Activated naive CD8-positive, alpha-beta T cell (primary cell): ENCODE data around the gene ARID4B.

ENCODE experiments used
- H3K27ac Mint-ChIP-seq: one replicate; pipeline ENCODE4 v1.8.0; 2021; ENCODE audit warnings: mixed read lengths
- H3K27me3 Mint-ChIP-seq: one replicate; pipeline ENCODE4 v1.8.0; 2021; ENCODE audit warnings: mixed read lengths
- H3K36me3 Mint-ChIP-seq: one replicate; pipeline ENCODE4 v1.8.0; 2021; ENCODE audit warnings: mixed read lengths
- H3K4me1 Mint-ChIP-seq: one replicate; pipeline ENCODE4 v1.8.0; 2021; ENCODE audit warnings: low read depth, mixed read lengths
- H3K4me3 Mint-ChIP-seq: one replicate; pipeline ENCODE4 v1.8.0; 2021; ENCODE audit warnings: mild to moderate bottlenecking, mixed read lengths
- H3K9me3 Mint-ChIP-seq: one replicate; pipeline ENCODE4 v1.8.0; 2021; ENCODE audit warnings: low read depth, mixed read lengths

ARID4B gene

GRCh38 chr1:235142991-235143390, 185.0 kb downstream of the ARID4B start:
- Mint-ChIP-seq H3K36me3 (peaks cover 7% of the 10 kb centered on the region), H3K27ac (no peak overlapping the region), H3K4me3 (no peak overlapping the region), H3K9me3 (no peaks in the 10 kb centered on the region), H3K27me3 (no peaks in the 10 kb centered on the region), H3K4me1 (peaks cover 19% of the 10 kb centered on the region)

- H3K4me1 Mint-ChIP-seq: peaks cover 15% of the 10 kb centered on the region
- H3K27ac Mint-ChIP-seq: peak overlapping the region; percentile 88
- H3K9me3 Mint-ChIP-seq: no peaks in the 10 kb centered on the region
- H3K4me3 Mint-ChIP-seq: no peak overlapping the region
- peaks cover 14% of the 10 kb centered on the region for H3K36me3 Mint-ChIP-seq
- no peaks in the 10 kb centered on the region for H3K27me3 Mint-ChIP-seq
Observed at GRCh38 chr1:235139315-235139714, 188.7 kb downstream of the ARID4B start.

GRCh38 chr1:235138821-235139220, 189.2 kb downstream of the ARID4B start:
- Mint-ChIP-seq H3K36me3 (peaks cover 14% of the 10 kb centered on the region), H3K9me3 (no peaks in the 10 kb centered on the region)

GRCh38 chr1:235136111-235136510, 191.9 kb downstream of the ARID4B start:
- peaks cover 14% of the 10 kb centered on the region for H3K36me3 Mint-ChIP-seq
- H3K9me3 Mint-ChIP-seq: no peaks in the 10 kb centered on the region
- peaks cover 13% of the 10 kb centered on the region for H3K4me1 Mint-ChIP-seq
- H3K27ac Mint-ChIP-seq: peak overlapping the region; percentile 64
- H3K27me3 Mint-ChIP-seq: no peaks in the 10 kb centered on the region
- no peak overlapping the region for H3K4me3 Mint-ChIP-seq

More at GRCh38 chr1:235138821-235139220, 189.2 kb downstream of the ARID4B start:
- Mint-ChIP-seq H3K27me3 (no peaks in the 10 kb centered on the region), H3K27ac (peak overlapping the region; percentile 88), H3K4me1 (peaks cover 15% of the 10 kb centered on the region), H3K4me3 (peak overlapping the region; percentile 30)

GRCh38 chr1:235134171-235134570, 193.8 kb downstream of the ARID4B start:
- H3K27ac Mint-ChIP-seq: peak overlapping the region; percentile 75
- H3K4me1 Mint-ChIP-seq: peaks cover 13% of the 10 kb centered on the region
- peaks cover 16% of the 10 kb centered on the region for H3K36me3 Mint-ChIP-seq
- H3K9me3 Mint-ChIP-seq: no peaks in the 10 kb centered on the region
- H3K27me3 Mint-ChIP-seq: no peaks in the 10 kb centered on the region
- no peak overlapping the region for H3K4me3 Mint-ChIP-seq

GRCh38 chr1:235133086-235133485, 194.9 kb downstream of the ARID4B start:
- Mint-ChIP-seq H3K27me3 (no peaks in the 10 kb centered on the region), H3K36me3 (peaks cover 12% of the 10 kb centered on the region), H3K27ac (peak overlapping the region; percentile 4), H3K4me1 (peaks cover 9% of the 10 kb centered on the region), H3K4me3 (no peak overlapping the region), H3K9me3 (no peaks in the 10 kb centered on the region)

- Mint-ChIP-seq H3K27me3 (no peaks in the 10 kb centered on the region), H3K36me3 (peaks cover 15% of the 10 kb centered on the region), H3K9me3 (no peaks in the 10 kb centered on the region), H3K4me3 (no peak overlapping the region), H3K4me1 (peaks cover 13% of the 10 kb centered on the region), H3K27ac (peak overlapping the region; percentile 43)
Observed at GRCh38 chr1:235131961-235132360, 196.0 kb downstream of the ARID4B start.

- Mint-ChIP-seq H3K4me3 (no peak overlapping the region), H3K36me3 (peaks cover 14% of the 10 kb centered on the region), H3K27me3 (no peaks in the 10 kb centered on the region), H3K4me1 (peaks cover 23% of the 10 kb centered on the region), H3K27ac (peak overlapping the region; percentile 41), H3K9me3 (no peaks in the 10 kb centered on the region)
Observed at GRCh38 chr1:235130766-235131270, 197.2 kb downstream of the ARID4B start.

GRCh38 chr1:235129774-235130570, 198.0 kb downstream of the ARID4B start:
- H3K27me3 Mint-ChIP-seq: no peaks in the 10 kb centered on the region
- H3K36me3 Mint-ChIP-seq: peaks cover 14% of the 10 kb centered on the region
- H3K9me3 Mint-ChIP-seq: no peaks in the 10 kb centered on the region
- H3K4me3 Mint-ChIP-seq: peak overlapping the region; percentile 59
- peak overlapping the region; percentile 97 for H3K27ac Mint-ChIP-seq
- peaks cover 30% of the 10 kb centered on the region for H3K4me1 Mint-ChIP-seq

GRCh38 chr1:235128456-235129328, 199.3 kb downstream of the ARID4B start, which contains the start of gene TOMM20:
Gene TOMM20 (minus strand): TSS chr1:235128837. CDS start chr1:235128715, 122 bp downstream.
- Mint-ChIP-seq H3K9me3 (no peaks in the 10 kb centered on the region), H3K27me3 (no peaks in the 10 kb centered on the region), H3K4me3 (peak within 1 kb of the TSS; percentile 98), H3K36me3 (peaks cover 16% of the 10 kb centered on the region), H3K4me1 (peaks cover 41% of the 10 kb centered on the region), H3K27ac (peak within 1 kb of the TSS; percentile 97)

GRCh38 chr1:235127732-235128455, 200.1 kb downstream of the ARID4B start:
- Mint-ChIP-seq H3K27ac (peak overlapping the region; percentile 97), H3K4me1 (peaks cover 48% of the 10 kb centered on the region), H3K4me3 (peak overlapping the region; percentile 98), H3K36me3 (peaks cover 18% of the 10 kb centered on the region), H3K27me3 (no peaks in the 10 kb centered on the region), H3K9me3 (no peaks in the 10 kb centered on the region)

GRCh38 chr1:235127203-235127602, 200.8 kb downstream of the ARID4B start:
- Mint-ChIP-seq H3K36me3 (peaks cover 22% of the 10 kb centered on the region), H3K4me3 (peak overlapping the region; percentile 98), H3K27ac (peak overlapping the region; percentile 97), H3K9me3 (no peaks in the 10 kb centered on the region), H3K27me3 (no peaks in the 10 kb centered on the region), H3K4me1 (peaks cover 54% of the 10 kb centered on the region)

- Mint-ChIP-seq H3K4me3 (peak overlapping the region; percentile 80), H3K27me3 (no peaks in the 10 kb centered on the region), H3K9me3 (no peaks in the 10 kb centered on the region), H3K27ac (peak overlapping the region; percentile 89), H3K4me1 (peaks cover 58% of the 10 kb centered on the region), H3K36me3 (peaks cover 19% of the 10 kb centered on the region)
Observed at GRCh38 chr1:235124665-235125064, 203.3 kb downstream of the ARID4B start.

GRCh38 chr1:235124111-235124510, 203.9 kb downstream of the ARID4B start:
- peaks cover 56% of the 10 kb centered on the region for H3K4me1 Mint-ChIP-seq
- peak overlapping the region; percentile 89 for H3K27ac Mint-ChIP-seq
- peak overlapping the region; percentile 80 for H3K4me3 Mint-ChIP-seq
- no peaks in the 10 kb centered on the region for H3K9me3 Mint-ChIP-seq
- peaks cover 19% of the 10 kb centered on the region for H3K36me3 Mint-ChIP-seq
- H3K27me3 Mint-ChIP-seq: no peaks in the 10 kb centered on the region
